Astrocyte (in vitro differentiated cells and primary cell): ENCODE measurements around the gene MEP1B.

ENCODE experiments used
- EZH2 ChIP-seq: IDR thresholded peaks from 2 replicates; pipeline ENCODE4 v1.6.1; 2012; ENCODE audit warnings: mild to moderate bottlenecking, low read length, inconsistent platforms; ENCODE audit not compliant: insufficient read depth
- TF ChIP-seq, protein P1 (sequence below): IDR thresholded peaks from 2 replicates; pipeline ENCODE4 v1.5.1; 2011; ENCODE audit warnings: low read depth, mild to moderate bottlenecking, inconsistent platforms, low read length, moderate library complexity; ENCODE audit not compliant: insufficient read depth

DNA sequence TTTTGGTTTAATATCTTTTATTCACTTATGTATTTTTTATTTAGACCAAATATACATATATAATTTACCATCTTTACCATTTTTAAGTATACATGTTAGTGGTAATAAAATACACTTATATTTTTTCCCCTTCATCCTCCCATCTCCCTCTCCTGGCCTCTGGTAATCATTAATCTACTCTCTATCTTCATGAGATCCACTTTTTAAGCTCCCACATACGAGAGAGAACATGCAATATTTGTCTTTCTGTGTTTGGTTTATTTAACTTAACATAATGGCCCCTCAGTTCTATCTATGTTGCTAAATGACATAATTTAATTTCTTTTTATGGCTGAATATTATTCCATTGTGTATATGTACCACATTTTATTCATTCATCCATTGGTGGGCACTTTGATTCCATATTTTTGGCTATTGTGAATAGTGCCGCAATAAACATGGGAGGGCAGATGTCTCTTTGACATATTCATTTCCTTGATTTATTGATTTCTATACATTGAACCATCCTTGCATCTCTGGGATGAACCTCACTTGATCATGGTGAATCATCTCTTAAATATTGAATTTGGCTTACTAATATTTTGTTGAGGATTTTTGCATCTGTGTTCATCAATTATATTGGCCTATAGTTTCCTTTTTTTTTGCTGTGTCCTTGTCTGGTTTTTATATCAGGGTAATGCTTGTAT lies 41.5 kb upstream of the MEP1B start:
- TF ChIP-seq, protein P1, sequence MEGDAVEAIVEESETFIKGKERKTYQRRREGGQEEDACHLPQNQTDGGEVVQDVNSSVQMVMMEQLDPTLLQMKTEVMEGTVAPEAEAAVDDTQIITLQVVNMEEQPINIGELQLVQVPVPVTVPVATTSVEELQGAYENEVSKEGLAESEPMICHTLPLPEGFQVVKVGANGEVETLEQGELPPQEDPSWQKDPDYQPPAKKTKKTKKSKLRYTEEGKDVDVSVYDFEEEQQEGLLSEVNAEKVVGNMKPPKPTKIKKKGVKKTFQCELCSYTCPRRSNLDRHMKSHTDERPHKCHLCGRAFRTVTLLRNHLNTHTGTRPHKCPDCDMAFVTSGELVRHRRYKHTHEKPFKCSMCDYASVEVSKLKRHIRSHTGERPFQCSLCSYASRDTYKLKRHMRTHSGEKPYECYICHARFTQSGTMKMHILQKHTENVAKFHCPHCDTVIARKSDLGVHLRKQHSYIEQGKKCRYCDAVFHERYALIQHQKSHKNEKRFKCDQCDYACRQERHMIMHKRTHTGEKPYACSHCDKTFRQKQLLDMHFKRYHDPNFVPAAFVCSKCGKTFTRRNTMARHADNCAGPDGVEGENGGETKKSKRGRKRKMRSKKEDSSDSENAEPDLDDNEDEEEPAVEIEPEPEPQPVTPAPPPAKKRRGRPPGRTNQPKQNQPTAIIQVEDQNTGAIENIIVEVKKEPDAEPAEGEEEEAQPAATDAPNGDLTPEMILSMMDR: no peak
- no peak for TF ChIP-seq EZH2
